ENCODE measurements around the gene ZNF385C.

DNA sequence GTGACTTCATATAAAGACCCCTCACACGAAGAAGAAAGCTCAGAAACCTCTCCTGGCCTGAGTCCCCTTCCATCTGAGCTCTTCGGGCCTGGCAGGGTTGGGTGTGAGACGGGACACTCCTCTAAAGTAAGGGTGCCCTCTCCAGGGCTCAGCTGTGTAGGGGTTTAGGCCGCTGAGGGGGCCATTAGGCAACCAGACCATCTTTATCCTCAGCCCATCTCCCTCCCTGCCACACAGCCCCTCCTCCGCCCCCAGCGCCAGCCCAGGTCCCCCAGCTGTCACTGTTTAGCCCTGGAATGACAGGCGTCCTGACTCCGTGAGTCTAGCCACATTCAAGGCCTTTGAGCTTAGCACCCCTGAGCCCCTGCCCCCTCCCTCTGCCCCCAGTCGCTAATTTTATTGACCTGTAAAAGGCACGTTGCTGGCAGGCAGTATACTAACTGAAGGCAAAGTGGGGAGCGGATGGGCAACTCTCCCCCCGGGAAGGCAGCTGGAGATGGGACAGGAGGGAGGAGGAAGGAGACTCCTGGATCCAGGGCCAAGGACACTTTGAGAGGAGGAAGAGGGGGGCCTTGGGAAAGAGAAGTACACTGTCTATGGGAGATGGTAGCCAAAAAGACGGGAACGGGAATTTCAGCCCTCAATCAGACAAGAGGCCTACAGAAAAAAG lies 592 bp upstream of the ZNF385C start:
- TF ChIP-seq, protein P1, sequence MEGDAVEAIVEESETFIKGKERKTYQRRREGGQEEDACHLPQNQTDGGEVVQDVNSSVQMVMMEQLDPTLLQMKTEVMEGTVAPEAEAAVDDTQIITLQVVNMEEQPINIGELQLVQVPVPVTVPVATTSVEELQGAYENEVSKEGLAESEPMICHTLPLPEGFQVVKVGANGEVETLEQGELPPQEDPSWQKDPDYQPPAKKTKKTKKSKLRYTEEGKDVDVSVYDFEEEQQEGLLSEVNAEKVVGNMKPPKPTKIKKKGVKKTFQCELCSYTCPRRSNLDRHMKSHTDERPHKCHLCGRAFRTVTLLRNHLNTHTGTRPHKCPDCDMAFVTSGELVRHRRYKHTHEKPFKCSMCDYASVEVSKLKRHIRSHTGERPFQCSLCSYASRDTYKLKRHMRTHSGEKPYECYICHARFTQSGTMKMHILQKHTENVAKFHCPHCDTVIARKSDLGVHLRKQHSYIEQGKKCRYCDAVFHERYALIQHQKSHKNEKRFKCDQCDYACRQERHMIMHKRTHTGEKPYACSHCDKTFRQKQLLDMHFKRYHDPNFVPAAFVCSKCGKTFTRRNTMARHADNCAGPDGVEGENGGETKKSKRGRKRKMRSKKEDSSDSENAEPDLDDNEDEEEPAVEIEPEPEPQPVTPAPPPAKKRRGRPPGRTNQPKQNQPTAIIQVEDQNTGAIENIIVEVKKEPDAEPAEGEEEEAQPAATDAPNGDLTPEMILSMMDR (conservative IDR thresholded peaks at IDR 0.05): no peak
- no peak for TF ChIP-seq EZH2 (IDR thresholded peaks at IDR 0.05; ENCODE audit: low read depth)

All from PC-9 (cell line).